ENCODE data around the gene VAV2. TPM values are rescaled to one million over a fixed set of nuclear protein-coding genes. Genes with fewer than 3 reads are reported as not detected.

VAV2 gene
- polyA plus RNA-seq, 2 of the 4 experiments (the other 2 are of a cell fraction), result 9.8 to 21.4 TPM

DNA sequence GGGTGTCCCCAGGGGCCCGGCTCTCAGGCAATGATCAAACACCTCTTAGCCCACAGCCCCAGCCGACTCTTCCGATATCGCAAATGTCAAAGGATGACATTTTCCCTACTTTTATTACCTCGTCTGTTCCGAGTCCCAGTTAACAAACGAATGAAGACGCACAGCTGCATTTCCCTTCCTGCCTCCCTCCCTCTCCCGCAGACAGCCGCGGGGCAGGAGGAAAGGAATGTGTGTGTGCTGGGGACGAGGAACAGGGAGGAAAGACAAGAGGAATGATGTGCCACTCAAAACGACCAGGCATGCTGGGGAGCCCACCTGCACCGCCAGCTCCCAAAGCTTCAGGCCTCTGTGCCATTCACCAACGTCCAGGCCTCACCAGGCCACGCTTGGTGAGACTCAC, 128.1 kb downstream of the VAV2 start:
- TF ChIP-seq SREBF2 (IDR thresholded peaks at IDR 0.05), result no peak
- no peak for TF ChIP-seq MYC (IDR thresholded peaks at IDR 0.05; ENCODE audit: borderline replicate concordance, low read length)
- TF ChIP-seq KDM1A (IDR thresholded peaks at IDR 0.05; ENCODE audit: low read depth), result no peak
- no peak for TF ChIP-seq RCOR1 (IDR thresholded peaks at IDR 0.05; ENCODE audit: low read depth, low read length)
- TF ChIP-seq NPAS2 (CRISPR knock-in tag; IDR thresholded peaks at IDR 0.05; ENCODE audit: borderline replicate concordance), result no peak
- TF ChIP-seq, protein P1, sequence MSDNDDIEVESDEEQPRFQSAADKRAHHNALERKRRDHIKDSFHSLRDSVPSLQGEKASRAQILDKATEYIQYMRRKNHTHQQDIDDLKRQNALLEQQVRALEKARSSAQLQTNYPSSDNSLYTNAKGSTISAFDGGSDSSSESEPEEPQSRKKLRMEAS (IDR thresholded peaks at IDR 0.05), result no peak
- TF ChIP-seq HOXB13 (CRISPR knock-in tag; IDR thresholded peaks at IDR 0.05; ENCODE audit: low read depth), result no peak
- TF ChIP-seq CHD2 (IDR thresholded peaks at IDR 0.05; ENCODE audit: low read length, partially characterized antibody), result no peak
- TF ChIP-seq CEBPB (IDR thresholded peaks at IDR 0.05), result no peak
- no peak for TF ChIP-seq CBX2 (IDR thresholded peaks at IDR 0.05; ENCODE audit: borderline replicate concordance, low read depth)
- no peak for TF ChIP-seq JUNB (IDR thresholded peaks at IDR 0.05)
- CTCF ChIA-PET, result interaction anchor here (0.8 to 1.8 kb wide), 6 partner anchors 9 to 131 kb away, joined by 3 to 7 read pairs (median 4); no protein-coding TSS in a partner anchor

DNA sequence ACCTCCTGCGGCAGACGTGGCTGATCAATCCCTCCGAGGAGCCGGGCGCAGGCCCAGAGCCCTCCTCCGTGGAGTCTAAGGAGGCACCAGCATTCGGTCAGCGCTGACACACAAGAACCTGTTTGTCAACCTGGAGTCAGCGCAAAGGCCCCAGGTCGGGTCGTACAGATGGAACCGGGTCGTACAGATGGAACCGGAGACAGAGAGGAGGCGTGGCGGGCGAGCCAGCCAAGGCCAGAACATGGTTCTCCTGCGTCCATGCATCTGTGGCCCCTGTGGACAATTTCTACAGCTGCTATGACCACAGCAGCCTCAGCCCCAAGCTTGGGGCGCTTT, 128.9 kb downstream of the VAV2 start:
- TF ChIP-seq NR3C1 (IDR thresholded peaks at IDR 0.05) (no peak), RAD21 (conservative IDR thresholded peaks at IDR 0.05 in 1 of 2, IDR thresholded peaks at IDR 0.05 in 1 of 2) (no peak), NFE2L2 (conservative IDR thresholded peaks at IDR 0.05; ENCODE audit: low read length) (no peak), E2F6 (IDR thresholded peaks at IDR 0.05; ENCODE audit: borderline replicate concordance, low read depth) (no peak), ESRRA (IDR thresholded peaks at IDR 0.05; ENCODE audit: borderline replicate concordance, low read length) (no peak), FOSL2 (IDR thresholded peaks at IDR 0.05) (no peak), FOSL2 (CRISPR knock-in tag; IDR thresholded peaks at IDR 0.05) (no peak), JUNB (IDR thresholded peaks at IDR 0.05) (no peak), ZFP36 (IDR thresholded peaks at IDR 0.05; ENCODE audit: borderline replicate concordance, partially characterized antibody) (no peak), JUN (IDR thresholded peaks at IDR 0.05) (no peak), RFX5 (IDR thresholded peaks at IDR 0.05) (no peak), SMC3 (IDR thresholded peaks at IDR 0.05) (no peak), MAFK (IDR thresholded peaks at IDR 0.05; ENCODE audit: partially characterized antibody) (no peak), CHD4 (IDR thresholded peaks at IDR 0.05; ENCODE audit: borderline replicate concordance) (no peak), FOXS1 (CRISPR knock-in tag; IDR thresholded peaks at IDR 0.05) (no peak), RCOR1 (IDR thresholded peaks at IDR 0.05; ENCODE audit: low read depth, low read length) (no peak)
- TF ChIP-seq, protein P2, sequence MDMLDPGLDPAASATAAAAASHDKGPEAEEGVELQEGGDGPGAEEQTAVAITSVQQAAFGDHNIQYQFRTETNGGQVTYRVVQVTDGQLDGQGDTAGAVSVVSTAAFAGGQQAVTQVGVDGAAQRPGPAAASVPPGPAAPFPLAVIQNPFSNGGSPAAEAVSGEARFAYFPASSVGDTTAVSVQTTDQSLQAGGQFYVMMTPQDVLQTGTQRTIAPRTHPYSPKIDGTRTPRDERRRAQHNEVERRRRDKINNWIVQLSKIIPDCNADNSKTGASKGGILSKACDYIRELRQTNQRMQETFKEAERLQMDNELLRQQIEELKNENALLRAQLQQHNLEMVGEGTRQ (IDR thresholded peaks at IDR 0.05), result no peak
- no peak overlapping the region for H3K4me3 ChIP-seq
- ChIA-PET POLR2A (no interaction called here), CTCF (interaction anchor here (1.1 to 1.8 kb wide), 4 partner anchors 12 to 131 kb away, joined by 3 to 6 read pairs (median 4); no protein-coding TSS in a partner anchor)
- ATAC-seq (no peak), DNase-seq (ENCODE audit: low read depth in 1 of 2, low spot score in 1 of 2) (no peak), FAIRE-seq (no peak)
- no peaks in the 10 kb centered on the region for H3K4me1 ChIP-seq
- H3K27ac ChIP-seq, result no peak overlapping the region; a peak in 1 of 6 replicates
- no peak overlapping the region for H3K4me2 ChIP-seq
- no peaks in the 10 kb centered on the region for H3K9me3 ChIP-seq
- WGBS (ENCODE audit: missing lambda C conversion rate), result 98% methylated on average over 17 of the region's 19 CpGs

More for the DNA sequence above, 128.1 kb downstream of the VAV2 start:
- Histone ChIP-seq H3K27ac (no peak overlapping the region; a peak in 1 of 6 replicates), H3K9me3 (no peaks in the 10 kb centered on the region), H3K4me2 (no peak overlapping the region), H3K4me3 (no peak overlapping the region), H3K4me1 (no peaks in the 10 kb centered on the region)
- FAIRE-seq (no peak), ATAC-seq (no peak), DNase-seq (ENCODE audit: low read depth in 1 of 2, low spot score in 1 of 2) (no peak)
- WGBS (ENCODE audit: missing lambda C conversion rate), result 83% methylated on average over 14 of the region's 16 CpGs
- POLR2A ChIA-PET, result no interaction called here

Measured in A549 (cell line).